ENCODE results near the gene PYROXD2. TPM values are rescaled to one million over a fixed set of nuclear protein-coding genes. Genes with fewer than 3 reads are reported as not detected.

PYROXD2 gene
- total RNA-seq, 6 experiments from 2014 or later: 3.0 to 25.3 (median 7.1) TPM

- H3K9me3 ChIP-seq: no peaks in the 10 kb centered on the region
- no peak overlapping the region for H3K27ac ChIP-seq
- intact Hi-C loops (cut with DNase I): no loop called here
- DNase-seq: no peak
- 100% methylated on average over 1 of the region's 1 CpG for WGBS (ENCODE audit: insufficient coverage, low coverage, low lambda C conversion rate, missing lambda C conversion rate)
- H3K4me1 ChIP-seq: no peaks in the 10 kb centered on the region
- peaks cover 0 to 67% (median 28%) of the 10 kb centered on the region in 4 donors for H3K36me3 ChIP-seq
- no peaks in the 10 kb centered on the region for H3K27me3 ChIP-seq
- no peak overlapping the region for H3K4me3 ChIP-seq
- TF ChIP-seq POLR2A (IDR thresholded peaks at IDR 0.05) (no peak), CTCF (IDR thresholded peaks at IDR 0.05) (no peak)
- ATAC-seq: no peak
These were observed 18.4 kb upstream of the PYROXD2 start for GRCh38 chr10:98433371-98433770.

- TF ChIP-seq POLR2A (IDR thresholded peaks at IDR 0.05) (no peak), CTCF (IDR thresholded peaks at IDR 0.05) (no peak)
- Histone ChIP-seq H3K4me1 (no peaks in the 10 kb centered on the region), H3K36me3 (peaks cover 0 to 73% (median 28%) of the 10 kb centered on the region in 4 donors), H3K27me3 (no peaks in the 10 kb centered on the region), H3K4me3 (no peak overlapping the region), H3K27ac (no peak overlapping the region), H3K9me3 (no peaks in the 10 kb centered on the region)
- WGBS (ENCODE audit: insufficient coverage, low coverage, low lambda C conversion rate, missing lambda C conversion rate): no CpG with 5 or more reads among the region's 1 CpG
- intact Hi-C loops (cut with DNase I): no loop called here
- no peak for ATAC-seq
- DNase-seq: no peak
These were observed 17.3 kb upstream of the PYROXD2 start for GRCh38 chr10:98432330-98432729.

GRCh38 chr10:98431016-98431415, 16.0 kb upstream of the PYROXD2 start:
- H3K9me3 ChIP-seq: no peaks in the 10 kb centered on the region
- H3K4me3 ChIP-seq: no peak overlapping the region
- peaks cover 0 to 73% (median 28%) of the 10 kb centered on the region in 4 donors for H3K36me3 ChIP-seq
- no peak overlapping the region for H3K27ac ChIP-seq
- no peaks in the 10 kb centered on the region for H3K4me1 ChIP-seq
- ATAC-seq (no peak), DNase-seq (no peak)
- WGBS (ENCODE audit: insufficient coverage, low coverage, low lambda C conversion rate, missing lambda C conversion rate): no CpG with 5 or more reads among the region's 8 CpGs
- TF ChIP-seq POLR2A (IDR thresholded peaks at IDR 0.05): no peak
- TF ChIP-seq CTCF (IDR thresholded peaks at IDR 0.05): no peak
- intact Hi-C loops (cut with DNase I): no loop called here
- H3K27me3 ChIP-seq: no peaks in the 10 kb centered on the region

GRCh38 chr10:98430427-98430826, 15.4 kb upstream of the PYROXD2 start:
- 97% methylated on average over 4 of the region's 8 CpGs for WGBS (ENCODE audit: insufficient coverage, low coverage, low lambda C conversion rate, missing lambda C conversion rate)
- no peak overlapping the region for H3K27ac ChIP-seq
- H3K36me3 ChIP-seq: peaks cover 0 to 70% (median 27%) of the 10 kb centered on the region in 4 donors
- H3K4me3 ChIP-seq: no peak overlapping the region
- DNase-seq (no peak), ATAC-seq (no peak)
- TF ChIP-seq POLR2A (IDR thresholded peaks at IDR 0.05) (no peak), CTCF (IDR thresholded peaks at IDR 0.05) (no peak)
- H3K4me1 ChIP-seq: no peaks in the 10 kb centered on the region
- H3K27me3 ChIP-seq: no peaks in the 10 kb centered on the region
- no peaks in the 10 kb centered on the region for H3K9me3 ChIP-seq
- intact Hi-C loops (cut with DNase I): no loop called here
